Heart left ventricle (tissue), 13 donors: Measurements from ENCODE around the gene ADCK2.

Experiments used
- CTCF ChIP-seq, 12 donors: fragments of 200-600 bp; sonication (generic) in 4 of 12; IDR thresholded peaks; one replicate each; pipeline versions ENCODE4 v1.5.0 to v1.8.0; 2018 to 2022; ENCODE audit warnings: antibody characterized with exemption in 12 of 12, mild to moderate bottlenecking in 5 of 12
- POLR2A ChIP-seq, 2 donors: fragments of 450-650 bp; IDR thresholded peaks; one replicate each; pipeline ENCODE4 v1.6.1; 2017; ENCODE audit warnings: antibody characterized with exemption in 2 of 2, mild to moderate bottlenecking in 2 of 2, moderate library complexity in 2 of 2
- donor health status: ischemic (EF 13 %, LVEDD 7.1; RV severe dilation, severe dysfunction).
- donor health status: DM: no; HTN: yes; CAD: no.
- donor health status: DM: no; HTN: no; CAD: no.
- donor health status: ischemic (EF 25% LVEDD 6.9; RV normal size, moderate dysfunction).
- donor health status: ischemic (EF 25% LVEDD 5.7; RV mildly dilated, moderate dysfunction).
- donor health status: ischemic (EF 35%, LVEDD 5.7; RV mildly dilated, moderate dysfunction).
- donor health status: nonischemic (EF 11% LVEDD 7.7; RV severe dilation, severe dysfunction).
- donor health status: DM: yes; HTN: yes; CAD: no.
- donor health status: PGD.
- donor health status: ischemic (EF 29% LVEDD 5.4; RV normal size, mild dysfunction).
- donor health status: nonischemic (EF 23%, LVEDD 6.1; RV moderate dilation, normal function).

GRCh38 chr7:140679186-140679585 lies 6.4 kb downstream of the ADCK2 start:
- TF ChIP-seq POLR2A (IDR thresholded peaks at IDR 0.05) (no peak), CTCF (IDR thresholded peaks at IDR 0.05) (no peak)
